Nephron (organoid): ENCODE results near the gene RASSF7.

Source experiments
- H3K27ac Mint-ChIP-seq, 3 experiments: 2 replicates each; pipeline ENCODE4 v1.8.0; 2020; ENCODE audit warnings: mixed read lengths in 3 of 3, mild to moderate bottlenecking in 2 of 3, moderate library complexity in 1 of 3
- H3K27me3 Mint-ChIP-seq: 2 replicates; pipeline ENCODE4 v1.8.0; 2021; ENCODE audit warnings: low read depth, mild to moderate bottlenecking, moderate library complexity, mixed read lengths
- H3K36me3 Mint-ChIP-seq: 2 replicates; pipeline ENCODE4 v1.8.0; 2020; ENCODE audit warnings: low read depth, mixed read lengths
- H3K4me1 Mint-ChIP-seq: 2 replicates; pipeline ENCODE4 v1.8.0; 2020; ENCODE audit warnings: mixed read lengths
- H3K4me3 Mint-ChIP-seq, 3 experiments: 2 replicates each; pipeline ENCODE4 v1.8.0; 2020; ENCODE audit warnings: mild to moderate bottlenecking in 3 of 3, mixed read lengths in 3 of 3, moderate library complexity in 2 of 3
- H3K9me3 Mint-ChIP-seq: 2 replicates; pipeline ENCODE4 v1.8.0; 2020; ENCODE audit warnings: mixed read lengths
- CTCF ChIP-seq, 3 experiments: fragments of 200-600 bp; sonication (generic); IDR thresholded peaks; one replicate each; pipeline ENCODE4 v1.5.0; 2021; ENCODE audit warnings: antibody characterized with exemption in 3 of 3; ENCODE audit not compliant: unreplicated experiment in 3 of 3

Gene RASSF7

GRCh38 chr11:578276-579035, 17.7 kb downstream of the RASSF7 start:
- H3K4me3 Mint-ChIP-seq = peak overlapping the region; percentile 89 to 93 (median 92)
- peaks cover 34% of the 10 kb centered on the region for H3K4me1 Mint-ChIP-seq
- H3K36me3 Mint-ChIP-seq = peaks cover 9% of the 10 kb centered on the region
- no peak for TF ChIP-seq CTCF (IDR thresholded peaks at IDR 0.05; ENCODE audit: unreplicated experiment in 3 of 3)
- H3K9me3 Mint-ChIP-seq = no peaks in the 10 kb centered on the region
- H3K27ac Mint-ChIP-seq = peak overlapping the region in 2 of 3 experiments; percentile 49 to 51
- H3K27me3 Mint-ChIP-seq = peaks cover 18% of the 10 kb centered on the region

DNA sequence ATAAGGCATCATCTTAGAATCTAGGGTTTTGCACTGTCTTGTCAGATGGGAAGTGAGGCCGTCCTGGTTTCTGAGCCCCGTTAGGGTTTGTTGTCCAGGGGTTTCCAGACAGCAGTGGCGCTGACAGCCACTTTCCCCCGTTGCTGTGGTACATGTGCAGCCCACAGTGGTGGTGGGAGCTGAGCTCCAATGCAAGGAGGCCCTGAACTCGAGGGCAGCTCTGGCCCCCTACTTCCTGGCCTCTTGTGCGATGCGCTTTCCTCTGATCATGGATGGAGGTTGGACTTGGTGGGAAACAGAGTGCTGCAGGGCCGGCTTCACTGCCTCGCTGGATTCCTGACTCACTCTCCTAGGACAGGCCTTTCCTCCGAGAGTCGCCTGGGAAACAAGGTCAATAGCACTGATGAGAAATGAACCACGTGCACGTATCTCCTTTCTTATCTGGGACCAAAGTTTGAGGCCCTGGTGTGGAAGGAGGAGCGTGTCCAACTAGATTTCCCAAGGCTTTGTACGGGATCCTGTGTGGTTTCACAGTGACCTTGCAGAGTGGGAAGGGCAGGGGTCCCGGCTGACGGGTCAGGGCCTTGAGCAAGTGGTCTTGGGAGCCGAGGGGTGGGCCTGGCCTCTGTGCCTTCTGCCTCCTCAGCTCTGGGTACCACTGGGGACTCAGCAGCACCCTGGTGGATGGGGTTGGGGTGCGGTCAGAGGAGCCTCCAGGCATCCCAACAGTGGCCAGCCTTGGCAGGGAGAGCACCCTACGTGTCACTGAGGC, 19.2 kb downstream of the RASSF7 start:
- Mint-ChIP-seq H3K36me3 (peaks cover 15% of the 10 kb centered on the region), H3K27ac (peak overlapping the region in 1 of 3 experiments; percentile 27), H3K27me3 (peaks cover 8% of the 10 kb centered on the region), H3K4me3 (peak overlapping the region; percentile 67 to 93 (median 83)), H3K4me1 (peaks cover 21% of the 10 kb centered on the region), H3K9me3 (no peaks in the 10 kb centered on the region)
- no peak for TF ChIP-seq CTCF (IDR thresholded peaks at IDR 0.05; ENCODE audit: unreplicated experiment in 3 of 3)

DNA sequence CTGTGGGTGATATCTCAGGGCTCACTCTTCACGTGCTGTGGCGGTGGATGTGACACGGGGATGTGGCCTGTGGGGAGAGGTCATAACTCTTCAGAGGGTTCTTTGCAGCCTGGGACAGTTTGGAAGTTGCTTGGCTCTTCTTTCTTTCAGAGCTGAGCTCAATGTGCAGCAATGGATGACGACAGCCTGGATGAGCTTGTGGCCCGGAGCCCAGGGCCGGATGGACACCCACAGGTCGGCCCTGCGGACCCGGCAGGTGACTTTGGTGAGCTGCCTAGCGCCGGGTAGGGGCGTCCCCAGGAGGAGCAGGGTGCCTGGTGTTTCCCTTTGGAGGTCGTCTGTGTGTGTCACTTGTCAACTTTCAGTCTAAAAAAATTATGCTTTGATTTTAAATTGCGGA, 20.6 kb downstream of the RASSF7 start:
- peaks cover 18% of the 10 kb centered on the region for H3K4me1 Mint-ChIP-seq

DNA sequence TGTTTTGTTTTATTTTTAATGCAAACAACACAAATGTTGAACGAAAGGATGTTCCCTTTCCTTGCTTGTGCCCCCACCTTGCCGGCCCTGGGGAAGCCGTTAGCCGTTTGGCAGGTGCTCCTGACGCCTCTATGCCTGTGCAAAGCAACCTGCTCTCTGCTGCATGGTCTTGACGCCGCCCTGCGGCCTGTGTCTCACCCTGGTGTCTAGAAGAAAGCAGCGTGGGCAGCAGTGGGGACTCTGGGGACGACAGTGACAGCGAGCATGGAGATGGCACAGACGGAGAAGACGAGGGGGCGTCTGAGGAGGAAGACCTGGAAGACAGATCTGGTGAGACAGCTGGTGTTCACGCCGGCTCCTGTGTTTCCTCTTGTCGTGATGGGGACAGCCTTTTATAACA, 21.0 kb downstream of the RASSF7 start:
- Mint-ChIP-seq H3K36me3 (peaks cover 21% of the 10 kb centered on the region), H3K4me3 (no peak overlapping the region), H3K9me3 (no peaks in the 10 kb centered on the region), H3K4me1 (peaks cover 18% of the 10 kb centered on the region), H3K27ac (no peak overlapping the region), H3K27me3 (no peaks in the 10 kb centered on the region)
- no peak for TF ChIP-seq CTCF (IDR thresholded peaks at IDR 0.05; ENCODE audit: unreplicated experiment in 3 of 3)

More for the DNA sequence above, 20.6 kb downstream of the RASSF7 start:
- no peak for TF ChIP-seq CTCF (IDR thresholded peaks at IDR 0.05; ENCODE audit: unreplicated experiment in 3 of 3)
- H3K27me3 Mint-ChIP-seq = peaks cover under 1% of the 10 kb centered on the region
- no peaks in the 10 kb centered on the region for H3K9me3 Mint-ChIP-seq
- H3K4me3 Mint-ChIP-seq = peak overlapping the region; percentile 38 to 72 (median 66)
- H3K27ac Mint-ChIP-seq = no peak overlapping the region
- peaks cover 19% of the 10 kb centered on the region for H3K36me3 Mint-ChIP-seq

DNA sequence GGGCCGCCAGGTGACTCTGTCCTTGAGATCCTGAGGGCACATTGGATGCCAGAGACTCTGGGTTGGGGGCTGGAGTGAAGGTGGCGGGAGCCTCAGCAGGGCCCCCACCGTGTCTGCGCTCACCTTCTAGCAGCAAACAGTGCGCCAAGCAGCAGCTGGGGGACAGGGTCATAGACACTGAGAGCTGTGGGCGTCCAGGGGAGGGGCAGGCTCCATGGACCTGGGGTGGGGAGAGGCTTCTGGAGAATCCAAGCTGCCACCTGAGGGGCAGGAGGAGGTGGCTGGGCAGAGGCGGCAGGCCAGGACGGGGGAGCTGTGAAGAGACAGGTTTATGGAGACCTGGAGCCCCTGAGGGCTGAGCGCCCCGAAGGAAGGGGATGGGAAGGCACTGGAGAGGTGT, 23.5 kb downstream of the RASSF7 start:
- H3K4me1 Mint-ChIP-seq = peaks cover 11% of the 10 kb centered on the region
- H3K9me3 Mint-ChIP-seq = no peaks in the 10 kb centered on the region
- TF ChIP-seq CTCF (IDR thresholded peaks at IDR 0.05; ENCODE audit: unreplicated experiment in 3 of 3) = no peak
- peaks cover 39% of the 10 kb centered on the region for H3K36me3 Mint-ChIP-seq
- H3K27ac Mint-ChIP-seq = no peak overlapping the region
- no peak overlapping the region for H3K4me3 Mint-ChIP-seq
- H3K27me3 Mint-ChIP-seq = no peaks in the 10 kb centered on the region
